Measurements from ENCODE around the gene ATP2A2.

DNA sequence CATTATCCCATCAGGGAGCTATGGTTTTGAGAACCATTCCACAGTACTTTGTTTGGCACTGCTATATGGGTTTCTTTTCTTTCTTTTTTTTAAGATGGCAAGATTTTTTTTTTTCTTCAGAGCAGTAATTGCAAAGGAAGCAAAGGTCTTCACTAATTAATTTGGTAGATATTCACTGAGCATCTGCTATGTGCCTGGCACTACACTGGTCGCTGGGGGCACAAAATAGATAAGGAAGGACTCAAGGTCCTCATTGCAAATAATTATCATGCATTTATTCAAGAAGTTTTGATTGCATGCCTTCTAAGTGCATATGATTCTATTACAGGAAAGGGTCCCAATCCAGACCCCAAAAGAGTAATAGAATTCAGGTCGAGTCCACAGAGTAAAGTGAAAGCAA lies 10.0 kb upstream of the ATP2A2 start:
- TF ChIP-seq, protein P1, sequence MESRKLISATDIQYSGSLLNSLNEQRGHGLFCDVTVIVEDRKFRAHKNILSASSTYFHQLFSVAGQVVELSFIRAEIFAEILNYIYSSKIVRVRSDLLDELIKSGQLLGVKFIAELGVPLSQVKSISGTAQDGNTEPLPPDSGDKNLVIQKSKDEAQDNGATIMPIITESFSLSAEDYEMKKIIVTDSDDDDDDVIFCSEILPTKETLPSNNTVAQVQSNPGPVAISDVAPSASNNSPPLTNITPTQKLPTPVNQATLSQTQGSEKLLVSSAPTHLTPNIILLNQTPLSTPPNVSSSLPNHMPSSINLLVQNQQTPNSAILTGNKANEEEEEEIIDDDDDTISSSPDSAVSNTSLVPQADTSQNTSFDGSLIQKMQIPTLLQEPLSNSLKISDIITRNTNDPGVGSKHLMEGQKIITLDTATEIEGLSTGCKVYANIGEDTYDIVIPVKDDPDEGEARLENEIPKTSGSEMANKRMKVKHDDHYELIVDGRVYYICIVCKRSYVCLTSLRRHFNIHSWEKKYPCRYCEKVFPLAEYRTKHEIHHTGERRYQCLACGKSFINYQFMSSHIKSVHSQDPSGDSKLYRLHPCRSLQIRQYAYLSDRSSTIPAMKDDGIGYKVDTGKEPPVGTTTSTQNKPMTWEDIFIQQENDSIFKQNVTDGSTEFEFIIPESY (IDR thresholded peaks at IDR 0.05), result no peak
- TF ChIP-seq, protein P2, sequence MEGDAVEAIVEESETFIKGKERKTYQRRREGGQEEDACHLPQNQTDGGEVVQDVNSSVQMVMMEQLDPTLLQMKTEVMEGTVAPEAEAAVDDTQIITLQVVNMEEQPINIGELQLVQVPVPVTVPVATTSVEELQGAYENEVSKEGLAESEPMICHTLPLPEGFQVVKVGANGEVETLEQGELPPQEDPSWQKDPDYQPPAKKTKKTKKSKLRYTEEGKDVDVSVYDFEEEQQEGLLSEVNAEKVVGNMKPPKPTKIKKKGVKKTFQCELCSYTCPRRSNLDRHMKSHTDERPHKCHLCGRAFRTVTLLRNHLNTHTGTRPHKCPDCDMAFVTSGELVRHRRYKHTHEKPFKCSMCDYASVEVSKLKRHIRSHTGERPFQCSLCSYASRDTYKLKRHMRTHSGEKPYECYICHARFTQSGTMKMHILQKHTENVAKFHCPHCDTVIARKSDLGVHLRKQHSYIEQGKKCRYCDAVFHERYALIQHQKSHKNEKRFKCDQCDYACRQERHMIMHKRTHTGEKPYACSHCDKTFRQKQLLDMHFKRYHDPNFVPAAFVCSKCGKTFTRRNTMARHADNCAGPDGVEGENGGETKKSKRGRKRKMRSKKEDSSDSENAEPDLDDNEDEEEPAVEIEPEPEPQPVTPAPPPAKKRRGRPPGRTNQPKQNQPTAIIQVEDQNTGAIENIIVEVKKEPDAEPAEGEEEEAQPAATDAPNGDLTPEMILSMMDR (IDR thresholded peaks at IDR 0.05; ENCODE audit: low read depth, low read length, missing input control), result no peak
- no peak for TF ChIP-seq RAD21 (IDR thresholded peaks at IDR 0.05)
- TF ChIP-seq, protein P3, sequence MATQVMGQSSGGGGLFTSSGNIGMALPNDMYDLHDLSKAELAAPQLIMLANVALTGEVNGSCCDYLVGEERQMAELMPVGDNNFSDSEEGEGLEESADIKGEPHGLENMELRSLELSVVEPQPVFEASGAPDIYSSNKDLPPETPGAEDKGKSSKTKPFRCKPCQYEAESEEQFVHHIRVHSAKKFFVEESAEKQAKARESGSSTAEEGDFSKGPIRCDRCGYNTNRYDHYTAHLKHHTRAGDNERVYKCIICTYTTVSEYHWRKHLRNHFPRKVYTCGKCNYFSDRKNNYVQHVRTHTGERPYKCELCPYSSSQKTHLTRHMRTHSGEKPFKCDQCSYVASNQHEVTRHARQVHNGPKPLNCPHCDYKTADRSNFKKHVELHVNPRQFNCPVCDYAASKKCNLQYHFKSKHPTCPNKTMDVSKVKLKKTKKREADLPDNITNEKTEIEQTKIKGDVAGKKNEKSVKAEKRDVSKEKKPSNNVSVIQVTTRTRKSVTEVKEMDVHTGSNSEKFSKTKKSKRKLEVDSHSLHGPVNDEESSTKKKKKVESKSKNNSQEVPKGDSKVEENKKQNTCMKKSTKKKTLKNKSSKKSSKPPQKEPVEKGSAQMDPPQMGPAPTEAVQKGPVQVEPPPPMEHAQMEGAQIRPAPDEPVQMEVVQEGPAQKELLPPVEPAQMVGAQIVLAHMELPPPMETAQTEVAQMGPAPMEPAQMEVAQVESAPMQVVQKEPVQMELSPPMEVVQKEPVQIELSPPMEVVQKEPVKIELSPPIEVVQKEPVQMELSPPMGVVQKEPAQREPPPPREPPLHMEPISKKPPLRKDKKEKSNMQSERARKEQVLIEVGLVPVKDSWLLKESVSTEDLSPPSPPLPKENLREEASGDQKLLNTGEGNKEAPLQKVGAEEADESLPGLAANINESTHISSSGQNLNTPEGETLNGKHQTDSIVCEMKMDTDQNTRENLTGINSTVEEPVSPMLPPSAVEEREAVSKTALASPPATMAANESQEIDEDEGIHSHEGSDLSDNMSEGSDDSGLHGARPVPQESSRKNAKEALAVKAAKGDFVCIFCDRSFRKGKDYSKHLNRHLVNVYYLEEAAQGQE (IDR thresholded peaks at IDR 0.05), result no peak

All from liver (tissue), 3 donors.